ENCODE results near the gene USP17L20. TPM values are rescaled to one million over a fixed set of nuclear protein-coding genes. Genes with fewer than 3 reads are reported as not detected.

USP17L20 gene
- total RNA-seq = not detected in 2 replicates

GRCh38 chr4:9257824-9258223, at the start of gene USP17L20:
Gene USP17L20 (plus strand): TSS chr4:9258124. CDS start chr4:9258124, 0 bp downstream.

GRCh38 chr4:9210357-9210756, 47.6 kb upstream of the USP17L20 start, which contains the start of gene USP17L10:
Gene USP17L10 (plus strand): TSS chr4:9210657. CDS start chr4:9210657, 0 bp downstream.

GRCh38 chr4:9215105-9215504, 42.8 kb upstream of the USP17L20 start, which contains the start of gene USP17L11:
Gene USP17L11 (plus strand): TSS chr4:9215405. CDS start chr4:9215405, 0 bp downstream.

GRCh38 chr4:9219852-9220251, 38.1 kb upstream of the USP17L20 start, which contains the start of gene USP17L12:
Gene USP17L12 (plus strand): TSS chr4:9220152. CDS start chr4:9220152, 0 bp downstream.

GRCh38 chr4:9224596-9224995, 33.3 kb upstream of the USP17L20 start, which contains the start of gene USP17L13:
Gene USP17L13 (plus strand): TSS chr4:9224896. CDS start chr4:9224896, 0 bp downstream.

GRCh38 chr4:9234085-9234484, 23.8 kb upstream of the USP17L20 start, which contains the start of gene USP17L15:
Gene USP17L15 (plus strand): TSS chr4:9234385. CDS start chr4:9234385, 0 bp downstream.

GRCh38 chr4:9243579-9243978, 14.3 kb upstream of the USP17L20 start, which contains the start of gene USP17L17:
Gene USP17L17 (plus strand): TSS chr4:9243879. CDS start chr4:9243879, 0 bp downstream.

GRCh38 chr4:9247953-9248680, 9.8 kb upstream of the USP17L20 start, which contains the start of gene USP17L18:
Gene USP17L18 (plus strand): TSS chr4:9248630. CDS start chr4:9248630, 0 bp downstream.

GRCh38 chr4:9253078-9253477, 4.8 kb upstream of the USP17L20 start, which contains the start of gene USP17L19:
Gene USP17L19 (plus strand): TSS chr4:9253378. CDS start chr4:9253378, 0 bp downstream.

GRCh38 chr4:9262572-9262971, 4.6 kb downstream of the USP17L20 start, which contains the start of gene USP17L21:
Gene USP17L21 (plus strand): TSS chr4:9262872. CDS start chr4:9262872, 0 bp downstream.

GRCh38 chr4:9267319-9267718, 9.4 kb downstream of the USP17L20 start, which contains the start of gene USP17L22:
Gene USP17L22 (plus strand): TSS chr4:9267619. CDS start chr4:9267619, 0 bp downstream.

Other genes starting within 250 kb of the USP17L20 start
- gene FAM90A26, start 87.7 kb upstream of the USP17L20 start, total RNA-seq = not detected in 2 replicates
- not detected in 2 replicates for gene USP17L10, start 47.5 kb upstream of the USP17L20 start, total RNA-seq
- not detected in 2 replicates for gene USP17L11, start 42.7 kb upstream of the USP17L20 start, total RNA-seq
- gene USP17L12, start 38.0 kb upstream of the USP17L20 start, total RNA-seq = not detected in 2 replicates
- gene USP17L13, start 33.2 kb upstream of the USP17L20 start, total RNA-seq = not detected in 2 replicates
- not detected in 2 replicates for gene USP17L15, start 23.7 kb upstream of the USP17L20 start, total RNA-seq
- gene USP17L17, start 14.2 kb upstream of the USP17L20 start, total RNA-seq = not detected in 2 replicates
- not detected in 2 replicates for gene USP17L18, start 9.5 kb upstream of the USP17L20 start, total RNA-seq
- not detected in 2 replicates for gene USP17L19, start 4.7 kb upstream of the USP17L20 start, total RNA-seq
- not detected in 2 replicates for gene USP17L21, start 4.7 kb downstream of the USP17L20 start, total RNA-seq
- gene USP17L22, start 9.5 kb downstream of the USP17L20 start, total RNA-seq = not detected in 2 replicates
- gene USP17L24, start 67.0 kb downstream of the USP17L20 start, total RNA-seq = not detected in 2 replicates
- gene USP17L25, start 71.8 kb downstream of the USP17L20 start, total RNA-seq = not detected in 2 replicates
- gene USP17L26, start 76.5 kb downstream of the USP17L20 start, total RNA-seq = not detected in 2 replicates
- not detected in 2 replicates for gene USP17L5, start 81.3 kb downstream of the USP17L20 start, total RNA-seq
- not detected in 2 replicates for gene USP17L27, start 86.0 kb downstream of the USP17L20 start, total RNA-seq
- gene USP17L28, start 90.8 kb downstream of the USP17L20 start, total RNA-seq = not detected in 2 replicates
- not detected in 2 replicates for gene USP17L29, start 95.5 kb downstream of the USP17L20 start, total RNA-seq
- not detected in 2 replicates for gene USP17L30, start 105.0 kb downstream of the USP17L20 start, total RNA-seq
- gene DEFB131A, start 186.3 kb downstream of the USP17L20 start, total RNA-seq = not detected in 2 replicates

All from cardiac ventricle fibroblast (primary cell).